ENCODE data around the gene DACT1.

Gene DACT1

GRCh38 chr14:58635091-58635830 lies 2.5 kb upstream of the DACT1 start:
- no peak for DNase-seq (ENCODE audit: low read depth)

GRCh38 chr14:58636129-58636528 lies 1.6 kb upstream of the DACT1 start:
- no peak for DNase-seq (ENCODE audit: low read depth)

- no peak for DNase-seq (ENCODE audit: low read depth)
These were observed 747 bp upstream of the DACT1 start for GRCh38 chr14:58637040-58637390.

- DNase-seq (ENCODE audit: low read depth), result no peak
These were observed 752 bp downstream of the DACT1 start for GRCh38 chr14:58638231-58639197.

- no peak for DNase-seq (ENCODE audit: low read depth)
These were observed 1.4 kb downstream of the DACT1 start for GRCh38 chr14:58639198-58639565.

- no peak for DNase-seq (ENCODE audit: low read depth)
These were observed 2.2 kb downstream of the DACT1 start for GRCh38 chr14:58639842-58640484.

GRCh38 chr14:58640959-58641358 lies 3.2 kb downstream of the DACT1 start:
- no peak for DNase-seq (ENCODE audit: low read depth)

GRCh38 chr14:58641509-58641908 lies 3.7 kb downstream of the DACT1 start:
- no peak for DNase-seq (ENCODE audit: low read depth)

- DNase-seq (ENCODE audit: low read depth), result no peak
These were observed 5.6 kb downstream of the DACT1 start for GRCh38 chr14:58643366-58643765.

GRCh38 chr14:58645641-58646040 lies 7.9 kb downstream of the DACT1 start:
- DNase-seq (ENCODE audit: low read depth), result no peak

GRCh38 chr14:58646479-58646878 lies 8.7 kb downstream of the DACT1 start:
- DNase-seq (ENCODE audit: low read depth), result no peak

GRCh38 chr14:58647777-58648176 lies 10.0 kb downstream of the DACT1 start:
- no peak for DNase-seq (ENCODE audit: low read depth)

GRCh38 chr14:58650857-58651256 lies 13.1 kb downstream of the DACT1 start:
- DNase-seq (ENCODE audit: low read depth), result no peak

- DNase-seq (ENCODE audit: low read depth), result no peak
These were observed 19.1 kb downstream of the DACT1 start for GRCh38 chr14:58656671-58657411.

GRCh38 chr14:58659061-58659460 lies 21.3 kb downstream of the DACT1 start:
- no peak for DNase-seq (ENCODE audit: low read depth)

- DNase-seq (ENCODE audit: low read depth), result no peak
These were observed 22.1 kb downstream of the DACT1 start for GRCh38 chr14:58659846-58660245.

GRCh38 chr14:58660407-58660806 lies 22.6 kb downstream of the DACT1 start:
- DNase-seq (ENCODE audit: low read depth), result no peak

- no peak for DNase-seq (ENCODE audit: low read depth)
These were observed 24.3 kb downstream of the DACT1 start for GRCh38 chr14:58662018-58662417.

GRCh38 chr14:58662759-58663158 lies 25.0 kb downstream of the DACT1 start:
- DNase-seq (ENCODE audit: low read depth), result no peak

GRCh38 chr14:58663494-58664111 lies 25.8 kb downstream of the DACT1 start:
- DNase-seq (ENCODE audit: low read depth), result no peak

GRCh38 chr14:58665773-58666500 lies 28.2 kb downstream of the DACT1 start:
- DNase-seq (ENCODE audit: low read depth), result no peak

All from activated T-helper 1 cell treated with Interleukin-2 at 50 U/mL for 16 hours (primary cell).